HG03571 (cell line): ENCODE results near the gene NFYA.
"Not testable (repeated sequence)": the region's sequence is repeated elsewhere in the genome, so short reads cannot be mapped to it uniquely, and the experiment has no call there.

Source experiments
- ATAC-seq: cut with Tn5 transposase; IDR thresholded peaks from one replicate; pipeline ENCODE4 v1.9.1; 2021; ENCODE audit not compliant: unreplicated experiment

Gene NFYA

GRCh38 chr6:41115027-41115426 is 42.3 kb downstream of the NFYA start:
- ATAC-seq = not testable (repeated sequence)

GRCh38 chr6:41119508-41119907 is 46.7 kb downstream of the NFYA start:
- no peak for ATAC-seq

GRCh38 chr6:41120058-41120457 is 47.3 kb downstream of the NFYA start:
- no peak for ATAC-seq

GRCh38 chr6:41122373-41122772 is 49.6 kb downstream of the NFYA start:
- no peak for ATAC-seq

- no peak for ATAC-seq
Observed at GRCh38 chr6:41122918-41123317, 50.1 kb downstream of the NFYA start.

- no peak for ATAC-seq
Observed at GRCh38 chr6:41125282-41125681, 52.5 kb downstream of the NFYA start.

GRCh38 chr6:41132254-41132653 is 59.5 kb downstream of the NFYA start:
- ATAC-seq = no peak

GRCh38 chr6:41135062-41135832 is 62.5 kb downstream of the NFYA start:
- no peak for ATAC-seq

- ATAC-seq = no peak
Observed at GRCh38 chr6:41136911-41137310, 64.1 kb downstream of the NFYA start.

- ATAC-seq = no peak
Observed at GRCh38 chr6:41147917-41148316, 75.1 kb downstream of the NFYA start.
